Measurements from ENCODE around the gene PRKCA. TPM values are rescaled to one million over a fixed set of nuclear protein-coding genes. Genes with fewer than 3 reads are reported as not detected.
A peak's percentile ranks its signal among the peaks of the same experiment; 100 is the strongest.

PRKCA gene
- total and polyA plus RNA-seq, 9 of the 15 experiments (the other 6 are each of a cell fraction or from before 2014, with no cell fraction given), result 3.2 to 33.0 (median 17.8) TPM

DNA sequence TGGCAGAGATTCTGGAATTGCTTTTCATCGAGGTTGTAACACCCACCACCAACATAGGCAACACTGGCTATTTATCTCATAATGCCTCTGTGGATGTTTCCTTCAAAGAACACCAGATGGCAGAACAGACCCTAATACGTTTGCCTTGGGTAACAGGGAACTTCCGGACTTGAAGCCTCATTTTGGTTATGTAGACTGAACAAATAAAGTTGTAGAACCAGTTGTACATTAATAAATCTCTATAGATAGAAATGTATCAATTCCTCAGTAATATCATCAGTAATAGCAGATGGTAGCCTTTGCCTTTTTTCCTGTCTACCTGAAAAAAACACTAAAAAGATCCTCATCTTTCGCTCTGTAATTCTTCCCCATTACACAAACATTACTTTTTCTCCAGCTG lies 47.3 kb upstream of the PRKCA start (continued):
- TF ChIP-seq, protein P1, sequence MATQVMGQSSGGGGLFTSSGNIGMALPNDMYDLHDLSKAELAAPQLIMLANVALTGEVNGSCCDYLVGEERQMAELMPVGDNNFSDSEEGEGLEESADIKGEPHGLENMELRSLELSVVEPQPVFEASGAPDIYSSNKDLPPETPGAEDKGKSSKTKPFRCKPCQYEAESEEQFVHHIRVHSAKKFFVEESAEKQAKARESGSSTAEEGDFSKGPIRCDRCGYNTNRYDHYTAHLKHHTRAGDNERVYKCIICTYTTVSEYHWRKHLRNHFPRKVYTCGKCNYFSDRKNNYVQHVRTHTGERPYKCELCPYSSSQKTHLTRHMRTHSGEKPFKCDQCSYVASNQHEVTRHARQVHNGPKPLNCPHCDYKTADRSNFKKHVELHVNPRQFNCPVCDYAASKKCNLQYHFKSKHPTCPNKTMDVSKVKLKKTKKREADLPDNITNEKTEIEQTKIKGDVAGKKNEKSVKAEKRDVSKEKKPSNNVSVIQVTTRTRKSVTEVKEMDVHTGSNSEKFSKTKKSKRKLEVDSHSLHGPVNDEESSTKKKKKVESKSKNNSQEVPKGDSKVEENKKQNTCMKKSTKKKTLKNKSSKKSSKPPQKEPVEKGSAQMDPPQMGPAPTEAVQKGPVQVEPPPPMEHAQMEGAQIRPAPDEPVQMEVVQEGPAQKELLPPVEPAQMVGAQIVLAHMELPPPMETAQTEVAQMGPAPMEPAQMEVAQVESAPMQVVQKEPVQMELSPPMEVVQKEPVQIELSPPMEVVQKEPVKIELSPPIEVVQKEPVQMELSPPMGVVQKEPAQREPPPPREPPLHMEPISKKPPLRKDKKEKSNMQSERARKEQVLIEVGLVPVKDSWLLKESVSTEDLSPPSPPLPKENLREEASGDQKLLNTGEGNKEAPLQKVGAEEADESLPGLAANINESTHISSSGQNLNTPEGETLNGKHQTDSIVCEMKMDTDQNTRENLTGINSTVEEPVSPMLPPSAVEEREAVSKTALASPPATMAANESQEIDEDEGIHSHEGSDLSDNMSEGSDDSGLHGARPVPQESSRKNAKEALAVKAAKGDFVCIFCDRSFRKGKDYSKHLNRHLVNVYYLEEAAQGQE (IDR thresholded peaks at IDR 0.05; ENCODE audit: borderline replicate concordance), result peak; percentile 92
- TF ChIP-seq, protein P1 (CRISPR knock-in tag; IDR thresholded peaks at IDR 0.05; ENCODE audit: low read depth), result no peak
- TF ChIP-seq RHOXF2B (CRISPR knock-in tag; conservative IDR thresholded peaks at IDR 0.05), result no peak
- no peak for TF ChIP-seq MYC (IDR thresholded peaks at IDR 0.05; ENCODE audit: low read depth, low read length)
- no peak for TF ChIP-seq MYC (CRISPR knock-in tag; IDR thresholded peaks at IDR 0.05; ENCODE audit: borderline replicate concordance, low read depth)
- TF ChIP-seq, protein P2, sequence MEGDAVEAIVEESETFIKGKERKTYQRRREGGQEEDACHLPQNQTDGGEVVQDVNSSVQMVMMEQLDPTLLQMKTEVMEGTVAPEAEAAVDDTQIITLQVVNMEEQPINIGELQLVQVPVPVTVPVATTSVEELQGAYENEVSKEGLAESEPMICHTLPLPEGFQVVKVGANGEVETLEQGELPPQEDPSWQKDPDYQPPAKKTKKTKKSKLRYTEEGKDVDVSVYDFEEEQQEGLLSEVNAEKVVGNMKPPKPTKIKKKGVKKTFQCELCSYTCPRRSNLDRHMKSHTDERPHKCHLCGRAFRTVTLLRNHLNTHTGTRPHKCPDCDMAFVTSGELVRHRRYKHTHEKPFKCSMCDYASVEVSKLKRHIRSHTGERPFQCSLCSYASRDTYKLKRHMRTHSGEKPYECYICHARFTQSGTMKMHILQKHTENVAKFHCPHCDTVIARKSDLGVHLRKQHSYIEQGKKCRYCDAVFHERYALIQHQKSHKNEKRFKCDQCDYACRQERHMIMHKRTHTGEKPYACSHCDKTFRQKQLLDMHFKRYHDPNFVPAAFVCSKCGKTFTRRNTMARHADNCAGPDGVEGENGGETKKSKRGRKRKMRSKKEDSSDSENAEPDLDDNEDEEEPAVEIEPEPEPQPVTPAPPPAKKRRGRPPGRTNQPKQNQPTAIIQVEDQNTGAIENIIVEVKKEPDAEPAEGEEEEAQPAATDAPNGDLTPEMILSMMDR (IDR thresholded peaks at IDR 0.05 in 2 of 3, conservative IDR thresholded peaks at IDR 0.05 in 1 of 3; ENCODE audit: insufficient read depth in 2 of 3, low read depth in 1 of 3, low read length in 3 of 3), result peak; percentile 71 to 89 (median 74)
- no peak for TF ChIP-seq THRAP3 (IDR thresholded peaks at IDR 0.05; ENCODE audit: borderline replicate concordance)
- TF ChIP-seq POLR2A (conservative IDR thresholded peaks at IDR 0.05), result no peak
- TF ChIP-seq SMAD3 (CRISPR knock-in tag; conservative IDR thresholded peaks at IDR 0.05), result 0 out of 2 replicates have a peak, but pooled peaks have one; percentile 20
- TF ChIP-seq ZNF124 (CRISPR knock-in tag; IDR thresholded peaks at IDR 0.05), result no peak
- no peak for TF ChIP-seq MBD2 (IDR thresholded peaks at IDR 0.05; ENCODE audit: borderline replicate concordance, low read depth)
- no peak for TF ChIP-seq ZNF232 (CRISPR knock-in tag; IDR thresholded peaks at IDR 0.05)
- peak; percentile 73; the same call in 1 of the 2 replicates for TF ChIP-seq ETV5 (CRISPR knock-in tag; IDR thresholded peaks at IDR 0.05; ENCODE audit: low read depth)
- no peak for TF ChIP-seq YY1 (IDR thresholded peaks at IDR 0.05; ENCODE audit: borderline replicate concordance in 1 of 3, control insufficient read depth in 1 of 3, extremely low read depth in 1 of 3, insufficient read depth in 3 of 3, insufficient read length in 1 of 3, insufficient replicate concordance in 2 of 3, low read depth in 1 of 3, low read length in 2 of 3)

All from K562 (cell line).